AG10803 (cell line): ENCODE results near the gene ADAMTSL4.

Source experiments
- DNase-seq: peaks from one replicate; pipeline ENCODE4 v3.0.0; 2010; ENCODE audit warnings: low read depth
- H3K4me3 ChIP-seq: 2 replicates; pipeline ENCODE4 v1.5.1; 2011; ENCODE audit warnings: mild to moderate bottlenecking, low read length, control low read depth
- CTCF ChIP-seq: conservative IDR thresholded peaks from 2 replicates; pipeline ENCODE4 v1.5.1; 2011; ENCODE audit warnings: mild to moderate bottlenecking, low read length, control low read depth, inconsistent platforms

ADAMTSL4 gene

GRCh38 chr1:150555971-150556865 is 7.0 kb downstream of the ADAMTSL4 start:
- no peak for TF ChIP-seq CTCF
- no peak for DNase-seq
- H3K4me3 ChIP-seq: no peak overlapping the region

GRCh38 chr1:150557065-150557600 is 7.9 kb downstream of the ADAMTSL4 start:
- no peak overlapping the region for H3K4me3 ChIP-seq
- DNase-seq: no peak

GRCh38 chr1:150557813-150558212 is 8.6 kb downstream of the ADAMTSL4 start:
- no peak overlapping the region for H3K4me3 ChIP-seq
- DNase-seq: no peak
- TF ChIP-seq CTCF: no peak

More at GRCh38 chr1:150557065-150557600, 7.9 kb downstream of the ADAMTSL4 start:
- no peak for TF ChIP-seq CTCF

- no peak for TF ChIP-seq CTCF
- no peak overlapping the region for H3K4me3 ChIP-seq
- DNase-seq: no peak
Observed at GRCh38 chr1:150558303-150558704, 9.1 kb downstream of the ADAMTSL4 start.

GRCh38 chr1:150558761-150559655 is 9.8 kb downstream of the ADAMTSL4 start:
- TF ChIP-seq CTCF: no peak
- no peak overlapping the region for H3K4me3 ChIP-seq
- DNase-seq: no peak

- no peak for TF ChIP-seq CTCF
- DNase-seq: no peak
- no peak overlapping the region for H3K4me3 ChIP-seq
Observed at GRCh38 chr1:150559656-150560010, 10.4 kb downstream of the ADAMTSL4 start.
